Thoracic aorta (tissue), 2 donors: ENCODE data around the gene HSPA12B. TPM values are rescaled to one million over a fixed set of nuclear protein-coding genes. Genes with fewer than 3 reads are reported as not detected.

Source experiments
- ATAC-seq: fragments of 150-250 bp; one replicate; pipeline ENCODE4 v1.8.0; 2017; ENCODE audit warnings: low read depth; ENCODE audit not compliant: insufficient number of reproducible peaks, low FRiP score
- DNase-seq: peaks from one replicate; pipeline ENCODE4 v3.0.0-alpha.2; 2020; ENCODE audit warnings: low spot score
- H3K27ac ChIP-seq, 2 donors: fragments of 200-600 bp; sonication (generic); 1 replicate in 1 of 2; 2 replicates in 1 of 2; pipeline ENCODE4 v1.5.1; 2016; ENCODE audit warnings: mild to moderate bottlenecking in 2 of 2, moderate library complexity in 2 of 2
- H3K27me3 ChIP-seq: fragments of 200-600 bp; sonication (generic); replicated peaks from 2 replicates; pipeline ENCODE4 v1.6.0; 2016; ENCODE audit warnings: mild to moderate bottlenecking; ENCODE audit not compliant: insufficient read depth
- H3K36me3 ChIP-seq: fragments of 200-600 bp; sonication (generic); one replicate; pipeline ENCODE4 v1.5.1; 2016
- H3K4me1 ChIP-seq, 2 donors: fragments of 200-600 bp; sonication (generic); 1 replicate in 1 of 2; 2 replicates in 1 of 2; pipeline versions ENCODE4 v1.5.1 to v1.6.0; 2016; ENCODE audit warnings: low read depth in 2 of 2, mild to moderate bottlenecking in 1 of 2; ENCODE audit not compliant: control insufficient read depth in 1 of 2
- H3K4me3 ChIP-seq: fragments of 200-600 bp; sonication (generic); 2 replicates; pipeline ENCODE4 v1.5.1; 2016; ENCODE audit warnings: mild to moderate bottlenecking
- H3K9me3 ChIP-seq: fragments of 200-600 bp; sonication (generic); 2 replicates; pipeline ENCODE4 v1.5.1; 2016
- CTCF ChIP-seq: fragments of 200-600 bp; sonication (generic); IDR thresholded peaks from one replicate; pipeline ENCODE4 v1.5.1; 2019; ENCODE audit warnings: antibody characterized with exemption
- total RNA-seq, 2 donors: library from RNA; depleted of rRNA; stranded (reverse); fragments of >200 nt; gene quantifications; one replicate each; pipeline versions ENCODE4 v1.1.0 to v1.2.3, GENCODE V29; 2016

Gene HSPA12B
- total RNA-seq, 2 donors from 2014 or later: 4.6 to 6.5 TPM

DNA sequence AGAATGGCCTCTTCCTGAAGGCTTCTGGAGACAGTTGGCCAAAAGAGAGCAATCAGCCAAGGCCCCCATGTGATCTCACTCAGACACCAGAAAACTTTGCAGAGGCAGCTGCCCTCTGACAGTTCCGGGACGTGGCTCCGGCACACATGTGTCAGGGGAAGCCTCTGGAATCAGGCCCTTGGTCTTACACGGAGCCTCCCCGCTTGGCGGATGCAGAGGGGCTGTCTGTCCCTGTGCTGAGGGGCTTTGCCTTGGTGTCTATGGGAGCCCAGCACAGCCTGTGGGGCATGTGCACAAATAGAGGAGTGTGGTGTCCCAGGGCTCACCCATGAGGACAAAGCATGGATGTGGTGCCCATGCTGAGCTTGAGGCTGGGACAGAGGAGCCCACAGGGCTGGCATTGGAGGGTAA, 33.9 kb upstream of the HSPA12B start:
- TF ChIP-seq CTCF: no peak
- Histone ChIP-seq H3K27me3 (no peaks in the 10 kb centered on the region), H3K27ac (no peak overlapping the region), H3K4me1 (no peaks in the 10 kb centered on the region), H3K4me3 (no peak overlapping the region), H3K9me3 (no peaks in the 10 kb centered on the region), H3K36me3 (no peaks in the 10 kb centered on the region)
- ATAC-seq (no peak), DNase-seq (no peak)

DNA sequence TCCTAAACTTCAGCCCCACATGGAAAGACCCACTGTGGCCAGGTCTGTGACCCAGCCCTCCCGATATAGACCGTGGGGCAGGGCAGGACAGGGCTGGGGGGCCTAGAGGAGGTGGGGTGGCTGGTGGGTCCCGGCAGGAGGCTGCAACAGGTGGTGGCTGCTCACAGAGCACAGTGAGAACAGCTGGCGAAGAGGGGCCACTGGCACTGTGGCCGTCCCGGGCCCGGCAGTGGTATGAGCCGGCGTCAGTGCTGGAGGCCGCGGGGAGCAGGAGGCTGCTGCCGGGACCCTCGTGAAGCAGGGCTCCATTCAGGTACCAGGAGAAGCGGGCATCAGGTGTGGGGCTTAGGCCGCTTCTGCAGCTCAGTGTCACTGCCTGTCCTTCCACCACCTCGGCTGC, 33.4 kb upstream of the HSPA12B start:
- DNase-seq (no peak), ATAC-seq (no peak)
- H3K27ac ChIP-seq: no peak overlapping the region
- H3K4me3 ChIP-seq: no peak overlapping the region
- H3K36me3 ChIP-seq: no peaks in the 10 kb centered on the region
- TF ChIP-seq CTCF: no peak
- no peaks in the 10 kb centered on the region for H3K9me3 ChIP-seq
- H3K4me1 ChIP-seq: no peaks in the 10 kb centered on the region
- no peaks in the 10 kb centered on the region for H3K27me3 ChIP-seq

DNA sequence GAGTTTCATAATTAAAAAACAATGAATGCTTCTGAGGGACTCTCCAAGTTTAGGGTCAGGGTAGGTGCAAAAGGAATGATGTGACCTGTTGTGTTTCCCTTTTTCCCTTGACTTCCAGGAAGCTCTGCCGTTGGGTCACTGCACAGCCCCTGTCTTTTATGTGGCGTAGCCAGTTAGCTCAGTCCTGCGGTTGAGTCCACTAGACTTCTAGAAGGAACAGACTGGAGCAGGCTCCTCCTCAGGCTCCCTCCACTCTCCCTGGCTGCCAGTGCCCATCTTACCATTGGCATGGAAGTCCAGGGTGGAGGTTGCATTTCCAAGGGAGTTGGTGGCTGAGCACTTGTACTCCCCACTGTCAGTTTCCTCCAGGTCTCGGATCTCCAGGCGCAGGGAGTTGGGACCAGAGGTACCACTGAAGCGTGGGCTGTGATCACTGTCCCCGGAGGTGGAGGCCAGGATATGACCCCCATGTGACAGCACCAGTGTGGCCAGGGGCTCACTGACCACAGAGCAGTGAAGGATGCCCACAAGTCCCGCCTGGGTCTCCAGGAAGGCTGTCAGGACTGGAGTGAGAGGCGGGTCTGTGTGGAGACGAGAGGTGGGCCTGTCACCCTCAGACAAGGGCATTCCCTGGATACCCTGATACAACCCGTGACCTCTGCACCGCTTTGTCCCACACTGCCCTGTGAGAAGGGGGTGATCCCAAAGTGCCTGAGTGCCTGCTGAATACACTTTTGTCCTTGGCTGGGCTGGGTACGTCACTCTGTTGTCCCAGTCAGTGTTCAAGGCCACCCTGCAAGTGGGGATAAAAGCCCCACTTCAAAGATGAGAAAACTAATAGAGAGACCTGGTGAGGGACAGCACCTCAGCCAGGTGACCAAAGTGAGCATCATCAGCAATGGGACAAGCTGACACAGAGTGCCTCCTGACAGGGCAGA, 31.2 kb upstream of the HSPA12B start:
- H3K27ac ChIP-seq: no peak overlapping the region
- no peaks in the 10 kb centered on the region for H3K4me1 ChIP-seq
- no peak for ATAC-seq
- H3K36me3 ChIP-seq: no peaks in the 10 kb centered on the region
- no peaks in the 10 kb centered on the region for H3K9me3 ChIP-seq
- no peaks in the 10 kb centered on the region for H3K27me3 ChIP-seq
- TF ChIP-seq CTCF: no peak
- no peak for DNase-seq
- H3K4me3 ChIP-seq: no peak overlapping the region

DNA sequence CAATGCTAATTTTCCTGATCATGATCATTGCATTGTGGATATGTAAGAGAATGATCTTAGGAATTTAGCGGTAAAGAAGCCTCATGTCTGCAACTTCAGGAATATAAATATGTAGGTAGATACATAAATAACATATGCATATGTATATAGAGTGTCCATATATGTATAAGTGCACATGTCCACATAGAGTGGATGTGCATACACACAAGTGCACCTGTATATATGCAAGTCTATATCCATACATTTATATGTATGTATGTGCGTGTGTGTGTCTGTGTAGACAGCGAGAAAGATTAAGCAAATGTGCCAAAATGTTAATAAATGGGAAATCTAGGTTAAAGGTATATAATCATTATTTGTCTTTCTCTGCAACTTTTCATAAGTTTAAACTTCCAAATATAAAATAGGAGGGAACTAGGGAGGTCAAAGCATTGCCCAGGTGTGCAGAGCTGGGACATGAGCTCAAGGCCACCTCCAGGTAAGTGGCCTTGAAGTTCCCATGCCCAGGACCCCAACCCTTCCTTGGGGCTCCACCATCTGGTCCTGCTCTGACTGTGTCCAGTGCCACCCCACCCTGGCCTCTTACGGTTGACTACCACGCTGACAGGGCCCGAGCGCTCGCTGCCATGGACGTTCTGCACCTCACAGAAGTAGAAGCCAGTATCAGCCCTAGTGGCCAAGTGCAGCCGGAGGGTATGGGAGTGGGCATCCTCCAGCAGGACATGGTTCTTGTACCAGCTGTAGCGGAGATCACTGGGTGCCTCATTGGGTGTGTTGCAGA, 29.7 kb upstream of the HSPA12B start:
- ATAC-seq (no peak), DNase-seq (no peak)
- Histone ChIP-seq H3K27me3 (no peaks in the 10 kb centered on the region), H3K4me1 (peaks cover 0 to 12% of the 10 kb centered on the region in 2 donors), H3K27ac (no peak overlapping the region), H3K4me3 (no peak overlapping the region), H3K9me3 (no peaks in the 10 kb centered on the region), H3K36me3 (no peaks in the 10 kb centered on the region)
- TF ChIP-seq CTCF: no peak

DNA sequence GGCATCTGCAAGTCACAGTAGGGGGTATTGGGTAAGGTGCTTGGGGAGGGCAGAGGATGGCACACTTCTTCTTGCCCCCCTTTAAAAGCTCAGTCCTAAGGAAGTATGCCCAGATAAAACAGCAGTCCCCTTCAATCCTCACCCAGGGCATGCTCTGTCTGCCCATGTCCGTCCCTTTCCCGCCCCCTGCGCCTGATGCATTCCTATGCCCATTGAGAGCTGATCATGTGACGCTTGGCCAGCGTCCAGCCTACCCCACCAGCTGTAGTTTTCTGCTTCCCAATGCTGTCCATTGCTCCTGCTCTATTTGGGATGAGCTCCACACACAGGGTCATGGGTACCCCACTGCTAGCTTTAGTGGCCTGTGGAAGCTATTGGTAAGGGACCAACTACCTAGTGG, 28.4 kb upstream of the HSPA12B start:
- Histone ChIP-seq H3K4me3 (no peak overlapping the region), H3K27me3 (no peaks in the 10 kb centered on the region), H3K9me3 (no peaks in the 10 kb centered on the region), H3K4me1 (peaks cover 0 to 12% of the 10 kb centered on the region in 2 donors), H3K36me3 (no peaks in the 10 kb centered on the region), H3K27ac (no peak overlapping the region)
- no peak for TF ChIP-seq CTCF
- DNase-seq (no peak), ATAC-seq (no peak)
